BLaER1 treated with 17β-estradiol and CSF1 and Interleukin-3, amounts not matched to agents 10 nM and 100 nM (cell line): Measurements from ENCODE around the gene ENTPD8.

Experiments used
- H3K27ac ChIP-seq, 11 experiments: shearing (Covaris generic); formaldehyde crosslinking; 2 replicates each; pipeline ENCODE4 v1.8.1; 2022
- H3K27me3 ChIP-seq, 11 experiments: shearing (Covaris generic); formaldehyde crosslinking; 2 replicates each; pipeline ENCODE4 v1.8.1; 2022
- H3K36me3 ChIP-seq, 11 experiments: shearing (Covaris generic); formaldehyde crosslinking; 2 replicates each; pipeline ENCODE4 v1.8.1; 2022
- H3K4me1 ChIP-seq, 10 experiments: shearing (Covaris generic); formaldehyde crosslinking; 2 replicates each; pipeline ENCODE4 v1.8.1; 2022
- H3K4me2 ChIP-seq, 11 experiments: shearing (Covaris generic); formaldehyde crosslinking; 2 replicates each; pipeline ENCODE4 v1.8.1; 2022
- H3K4me3 ChIP-seq, 10 experiments: shearing (Covaris generic); formaldehyde crosslinking; 2 replicates each; pipeline ENCODE4 v1.8.1; 2022
- H3K9ac ChIP-seq, 11 experiments: shearing (Covaris generic); formaldehyde crosslinking; 2 replicates each; pipeline ENCODE4 v1.8.1; 2022
- H3K9me3 ChIP-seq, 11 experiments: shearing (Covaris generic); formaldehyde crosslinking; replicated peaks in 1 of 11; 2 replicates each; pipeline ENCODE4 v1.8.1; 2022
- H4K20me1 ChIP-seq, 11 experiments: shearing (Covaris generic); formaldehyde crosslinking; 2 replicates each; pipeline ENCODE4 v1.8.1; 2022
- Cebpa-rat ChIP-seq, 11 experiments: shearing (Covaris generic); IDR thresholded peaks; 2 replicates each; pipeline ENCODE4 v1.8.1; 2022

ENTPD8 gene

DNA sequence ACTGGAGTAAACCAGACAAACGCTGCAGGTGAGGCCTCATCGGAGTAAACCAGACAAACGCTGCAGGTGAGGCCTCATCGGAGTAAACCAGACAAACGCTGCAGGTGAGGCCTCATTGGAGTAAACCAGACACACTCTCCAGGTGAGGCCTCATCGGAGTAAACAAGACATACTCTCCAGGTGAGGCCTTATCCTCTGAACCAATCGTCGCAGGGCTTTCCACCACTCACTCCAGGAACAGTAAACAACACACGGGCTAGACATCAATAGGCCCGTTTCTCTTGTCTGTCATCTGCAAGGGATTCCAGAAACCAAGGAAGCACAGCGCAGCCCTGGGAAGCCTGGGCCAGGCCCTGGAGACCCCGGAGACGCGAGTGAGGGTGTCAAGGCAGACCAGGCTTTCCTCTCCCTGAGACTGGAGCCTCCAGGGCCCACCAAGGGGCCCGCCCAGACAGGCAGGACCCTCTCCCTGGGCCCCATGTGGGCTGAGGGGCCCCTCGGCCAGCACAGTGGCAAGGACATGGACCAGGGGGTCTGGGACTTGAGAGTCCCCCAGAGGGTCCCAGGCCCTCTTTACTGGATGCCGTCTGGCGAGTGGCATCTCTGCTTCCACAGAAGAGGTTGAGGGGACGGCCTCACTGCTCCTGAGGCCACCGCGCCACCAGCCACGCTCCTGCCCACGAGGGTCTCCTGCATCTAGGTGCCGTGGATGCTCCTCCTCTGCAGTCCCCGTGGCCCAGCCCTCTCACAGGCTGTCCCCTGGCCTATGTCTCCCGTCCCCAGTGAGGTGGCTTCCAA is 44.4 kb upstream of the ENTPD8 start:
- Histone ChIP-seq H3K36me3 (no peaks in the 10 kb centered on the region; a peak in 1 of 22 replicates), H3K9ac (no peak overlapping the region; a peak in 1 of 22 replicates), H3K27ac (no peak overlapping the region), H3K4me2 (no peak overlapping the region), H3K27me3 (no peaks in the 10 kb centered on the region), H4K20me1 (no peaks in the 10 kb centered on the region), H3K4me1 (peaks cover 27 to 64% (median 48%) of the 10 kb centered on the region in 10 experiments), H3K9me3 (no peaks in the 10 kb centered on the region), H3K4me3 (no peak overlapping the region)
- TF ChIP-seq Cebpa-rat (IDR thresholded peaks at IDR 0.05), result no peak

DNA sequence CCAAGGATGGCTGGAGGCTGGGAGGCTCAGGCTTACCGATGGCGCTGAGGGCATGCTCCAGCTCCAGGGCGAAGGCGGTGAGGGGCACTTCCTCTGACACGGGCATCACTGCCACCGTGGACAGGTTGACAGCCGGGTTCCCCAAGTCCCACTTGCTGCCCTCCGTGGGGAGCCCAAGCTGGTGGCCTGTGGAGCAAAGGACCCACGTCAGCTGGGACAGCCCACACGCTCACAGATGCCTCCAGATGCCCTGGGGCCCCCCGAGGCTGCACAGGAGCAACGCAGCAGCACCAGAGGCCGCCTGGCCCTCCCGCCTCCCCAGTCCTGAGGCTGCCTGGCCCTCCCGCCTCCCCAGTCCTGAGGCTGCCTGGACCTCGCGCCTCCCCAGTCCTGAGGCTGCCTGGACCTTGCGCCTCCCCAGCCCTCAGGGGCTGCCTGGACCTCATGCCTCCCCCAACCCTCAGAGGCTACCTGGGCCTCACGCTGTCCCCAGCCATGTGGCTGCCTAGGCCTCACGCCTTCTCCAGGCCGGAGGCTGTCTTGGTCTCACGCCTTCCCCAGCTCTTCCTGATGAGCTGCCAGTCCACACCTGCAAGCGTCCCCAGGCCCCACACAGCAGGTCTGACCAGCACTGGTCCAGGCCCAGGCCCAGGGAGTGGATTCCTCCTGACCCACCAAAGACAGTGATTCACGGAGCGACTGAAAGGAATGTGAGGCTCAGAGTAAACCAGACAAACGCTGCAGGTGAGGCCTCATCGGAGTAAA is 43.6 kb upstream of the ENTPD8 start:
- Histone ChIP-seq H4K20me1 (no peaks in the 10 kb centered on the region), H3K4me3 (no peak overlapping the region), H3K36me3 (no peaks in the 10 kb centered on the region; a peak in 1 of 22 replicates), H3K4me2 (no peak overlapping the region), H3K9ac (no peak overlapping the region), H3K27ac (no peak overlapping the region; a peak in 1 of 22 replicates), H3K4me1 (peaks cover 24 to 56% (median 44%) of the 10 kb centered on the region in 10 experiments), H3K27me3 (no peaks in the 10 kb centered on the region), H3K9me3 (no peaks in the 10 kb centered on the region)
- no peak for TF ChIP-seq Cebpa-rat (IDR thresholded peaks at IDR 0.05)

DNA sequence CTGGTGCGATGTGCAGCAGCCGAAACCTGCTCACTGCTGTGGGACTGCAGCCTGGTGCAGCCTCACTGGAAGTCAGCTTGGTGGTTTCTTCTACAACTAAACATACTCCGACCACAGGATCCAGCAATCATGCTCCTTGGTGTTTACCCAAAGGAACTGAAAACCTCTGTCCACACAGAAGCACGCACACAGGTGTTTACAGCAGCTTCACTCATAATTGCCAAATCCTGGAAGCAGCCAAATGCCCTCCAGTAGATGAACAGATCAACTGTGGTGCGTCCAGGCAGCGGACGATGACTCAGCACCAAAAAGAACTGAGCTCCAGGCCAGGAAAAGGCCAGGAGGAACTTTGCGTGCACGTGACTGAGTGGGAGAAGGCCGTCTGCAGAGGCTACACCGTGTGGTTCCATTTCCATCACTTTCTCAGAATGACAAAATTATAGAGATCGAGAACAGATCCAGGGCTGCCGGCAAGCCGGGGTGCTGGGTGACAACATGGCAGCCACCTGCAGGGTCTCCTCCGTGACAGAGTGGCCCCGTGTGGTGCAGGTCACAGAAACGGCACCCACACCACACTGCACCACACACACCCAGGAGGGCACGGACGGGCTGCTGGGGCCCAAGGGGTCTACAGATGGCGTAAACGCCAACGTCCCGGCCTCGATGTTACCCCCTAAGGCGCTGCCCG is 41.1 kb upstream of the ENTPD8 start:
- Histone ChIP-seq H4K20me1 (no peaks in the 10 kb centered on the region), H3K9ac (peak overlapping the region in 3 of 11 experiments; percentile 6 to 16 (median 14); a peak in 3 of 22 replicates), H3K4me3 (no peak overlapping the region), H3K9me3 (peaks cover 0 to 4% (median 2%) of the 10 kb centered on the region in 11 experiments; a peak in 13 of 22 replicates), H3K4me1 (peaks cover 19 to 47% (median 35%) of the 10 kb centered on the region in 10 experiments), H3K27me3 (no peaks in the 10 kb centered on the region), H3K4me2 (peak overlapping the region; percentile 44 to 89 (median 65)), H3K27ac (peak overlapping the region in 6 of 11 experiments; percentile 2 to 61 (median 46); a peak in 11 of 22 replicates), H3K36me3 (no peaks in the 10 kb centered on the region; a peak in 1 of 22 replicates)
- no peak for TF ChIP-seq Cebpa-rat (IDR thresholded peaks at IDR 0.05)

DNA sequence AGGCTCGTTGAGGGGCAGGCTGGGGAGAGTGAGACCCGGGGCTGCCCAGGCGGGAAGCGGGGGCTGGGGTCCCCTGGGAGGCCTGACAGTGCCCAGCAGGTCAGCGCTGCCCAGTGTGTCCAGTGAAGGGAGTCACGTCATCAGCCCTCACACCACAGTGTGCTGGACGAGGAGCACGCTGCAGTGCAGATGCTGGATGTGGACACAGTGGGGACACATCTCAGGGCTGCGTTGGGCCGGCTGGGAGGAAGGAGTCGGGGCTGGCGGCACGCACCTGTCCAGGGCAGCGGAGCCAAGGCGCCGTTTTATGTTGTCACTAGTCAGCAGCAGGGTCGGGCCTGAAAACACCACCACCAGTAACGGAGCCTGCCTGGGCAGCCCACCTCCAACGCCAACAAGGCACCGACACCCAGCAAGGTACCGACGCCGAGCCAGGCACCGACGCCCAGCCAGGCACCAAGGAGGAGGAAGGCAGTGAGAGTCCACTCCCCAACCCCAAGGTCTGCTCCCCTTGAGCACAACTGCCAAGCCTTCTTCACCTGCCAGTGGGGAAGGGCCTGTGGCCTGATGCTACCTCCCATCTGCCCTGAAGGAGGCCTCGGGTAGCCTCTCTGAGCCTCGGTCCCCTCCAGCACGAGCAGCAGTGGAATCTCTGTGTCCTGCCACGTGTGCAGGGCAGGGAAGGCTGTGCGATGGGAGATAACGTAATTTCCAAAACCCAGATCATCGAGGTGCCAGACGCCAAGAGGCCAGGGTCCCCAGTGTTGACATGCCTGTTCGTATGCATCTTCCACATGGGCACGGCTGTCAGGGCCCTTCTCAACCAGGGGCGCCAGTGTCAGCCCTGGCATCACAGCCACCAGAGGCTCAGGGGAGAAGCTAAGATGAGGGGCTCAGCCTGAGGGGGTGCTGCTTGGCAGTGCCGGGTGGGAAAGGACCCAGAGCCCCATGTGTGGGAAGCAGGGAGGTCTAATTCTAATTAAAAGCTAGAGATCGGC is 39.8 kb upstream of the ENTPD8 start:
- H3K9me3 ChIP-seq, result peaks cover 11 to 17% (median 14%) of the 10 kb centered on the region in 11 experiments
- H3K4me1 ChIP-seq, result peaks cover 15 to 44% (median 30%) of the 10 kb centered on the region in 10 experiments
- H3K27me3 ChIP-seq, result no peaks in the 10 kb centered on the region
- peaks cover 0 to 5% (median 2%) of the 10 kb centered on the region in 11 experiments; a peak in 6 of 22 replicates for H3K36me3 ChIP-seq
- H3K27ac ChIP-seq, result peak overlapping the region in 3 of 11 experiments; percentile 2 to 61 (median 47); a peak in 3 of 22 replicates
- H3K4me2 ChIP-seq, result peak overlapping the region; percentile 44 to 89 (median 65)
- H3K4me3 ChIP-seq, result no peak overlapping the region
- H4K20me1 ChIP-seq, result no peaks in the 10 kb centered on the region
- TF ChIP-seq Cebpa-rat (IDR thresholded peaks at IDR 0.05), result no peak
- H3K9ac ChIP-seq, result no peak overlapping the region

DNA sequence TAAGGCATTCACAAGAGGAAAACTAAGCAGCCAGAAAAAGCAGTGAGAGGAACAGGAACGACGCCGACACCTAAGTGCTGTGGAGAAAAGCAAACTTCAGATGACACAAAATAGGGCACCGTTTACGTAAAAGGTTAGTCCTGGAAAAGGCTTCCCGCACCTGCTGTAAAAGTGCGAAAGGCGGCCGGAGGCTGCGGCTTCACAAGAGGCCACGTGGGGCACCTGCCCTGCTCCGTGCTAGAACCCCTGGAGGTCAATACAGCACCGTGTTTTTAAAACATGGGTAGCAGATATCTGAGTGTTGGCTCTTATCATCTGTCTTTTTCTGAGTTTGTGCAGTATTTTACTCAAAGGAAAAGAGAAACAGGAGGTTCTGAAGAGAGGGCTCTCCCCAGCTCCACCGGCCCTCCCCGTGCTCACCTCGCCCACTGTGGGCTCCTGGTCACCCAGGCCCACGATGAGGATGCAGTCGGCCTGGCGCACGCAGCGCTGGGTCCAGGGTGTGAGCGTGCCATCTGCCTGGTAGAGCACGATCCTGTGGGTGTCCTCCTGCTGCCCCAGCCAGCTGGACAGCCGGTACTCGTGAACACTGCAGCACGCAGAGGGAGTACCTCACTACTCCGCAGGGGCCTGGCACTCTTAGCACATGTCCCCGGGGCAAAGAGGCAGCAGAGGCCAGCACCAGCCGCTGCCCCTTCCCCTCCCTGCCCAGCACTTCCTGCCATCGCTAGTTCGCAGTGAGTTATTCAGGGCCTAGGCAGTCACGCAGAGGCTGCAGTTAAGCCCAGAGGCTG is 38.9 kb upstream of the ENTPD8 start:
- Histone ChIP-seq H3K4me1 (peaks cover 15 to 44% (median 30%) of the 10 kb centered on the region in 10 experiments), H3K9ac (no peak overlapping the region; a peak in 1 of 22 replicates), H3K4me3 (no peak overlapping the region), H3K9me3 (peaks cover 20 to 26% (median 23%) of the 10 kb centered on the region in 11 experiments), H4K20me1 (no peaks in the 10 kb centered on the region), H3K27me3 (no peaks in the 10 kb centered on the region), H3K36me3 (peaks cover 0 to 14% (median 5%) of the 10 kb centered on the region in 11 experiments; a peak in 12 of 22 replicates), H3K27ac (peak overlapping the region in 1 of 11 experiments; percentile 13; a peak in 1 of 22 replicates), H3K4me2 (no peak overlapping the region; a peak in 4 of 22 replicates)
- no peak for TF ChIP-seq Cebpa-rat (IDR thresholded peaks at IDR 0.05)

DNA sequence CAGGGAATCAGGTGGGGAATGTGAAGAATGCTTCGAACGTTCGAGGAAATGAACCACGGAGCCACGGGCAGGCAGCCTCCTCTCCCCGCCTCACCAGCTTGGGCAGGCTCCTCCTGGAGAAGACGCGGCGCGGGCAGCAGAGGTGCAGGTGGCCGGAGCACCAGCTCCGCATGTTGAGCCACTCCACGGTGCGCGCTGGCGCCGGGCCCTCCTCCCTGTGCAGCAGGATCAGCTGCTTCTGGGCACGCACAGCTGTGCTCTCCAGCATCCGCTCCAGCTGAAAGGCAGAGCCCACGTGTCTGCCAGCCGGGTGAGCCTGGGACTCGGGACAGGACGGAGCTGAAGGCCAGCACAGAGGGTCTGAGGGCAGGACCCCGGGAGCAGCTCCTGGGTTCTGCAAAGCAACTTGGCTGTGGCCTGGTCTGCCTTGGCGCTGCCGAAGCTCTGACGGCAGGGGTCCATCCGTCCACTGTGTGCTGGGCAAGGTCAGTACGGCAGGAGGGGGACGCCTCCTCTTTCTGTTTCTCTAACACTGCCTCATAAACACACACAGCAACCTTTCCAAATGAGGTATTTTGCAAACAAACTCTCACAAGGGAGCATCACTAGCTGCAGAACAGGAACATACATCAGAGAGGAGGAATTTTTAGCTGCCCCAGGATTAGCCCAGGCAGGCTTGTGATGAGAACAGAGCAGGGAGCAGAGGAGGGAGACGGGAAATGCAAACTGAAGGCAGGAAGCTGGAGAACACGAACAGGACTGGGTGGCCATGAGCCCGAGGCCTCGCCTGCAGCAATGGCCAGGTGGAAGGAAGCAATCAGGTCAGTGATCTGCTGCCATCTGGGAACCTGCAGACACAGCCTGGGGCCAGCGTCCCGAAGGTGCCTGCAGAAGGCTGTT is 38.1 kb upstream of the ENTPD8 start:
- Histone ChIP-seq H3K27me3 (no peaks in the 10 kb centered on the region), H4K20me1 (no peaks in the 10 kb centered on the region), H3K4me1 (peaks cover 15 to 41% (median 27%) of the 10 kb centered on the region in 10 experiments), H3K4me3 (no peak overlapping the region), H3K9me3 (peaks cover 28 to 34% (median 32%) of the 10 kb centered on the region in 11 experiments), H3K9ac (0 out of 22 replicates have a peak overlapping the region, but pooled peaks of 1 of the 11 experiments have one; percentile 5), H3K27ac (no peak overlapping the region), H3K4me2 (no peak overlapping the region), H3K36me3 (peaks cover 0 to 20% (median 9%) of the 10 kb centered on the region in 11 experiments; a peak in 14 of 22 replicates)
- TF ChIP-seq Cebpa-rat (IDR thresholded peaks at IDR 0.05), result no peak
